H1 (cell line): ENCODE data around the gene ZBTB20. TPM values are rescaled to one million over a fixed set of nuclear protein-coding genes. Genes with fewer than 3 reads are reported as not detected.

Source experiments
- CTCF ChIA-PET: fragments of 300-600 bp; sonication (Branson Sonifier 250); formaldehyde crosslinking; loops from one replicate; lab custom pipeline; 2021; ENCODE audit not compliant: partially characterized antibody; lab: Charles Lee
- POLR2A ChIA-PET: fragments of 300-600 bp; sonication (Branson Sonifier 250); formaldehyde crosslinking; loops from one replicate; lab custom pipeline; 2021; ENCODE audit warnings: inconsistent platforms; ENCODE audit not compliant: partially characterized antibody; lab: Charles Lee
- DNase-seq, 2 experiments: peaks; one replicate each; pipeline versions ENCODE4 v3.0.0 to v3.0.0-alpha.2; 2010 to 2022; ENCODE audit warnings: low spot score in 2 of 2, low read depth in 1 of 2, mixed read lengths in 1 of 2
- FAIRE-seq: peaks from 2 replicates; lab custom pipeline; 2011; peaks lifted over from hg19 to GRCh38; lab: Jason Lieb, UNC
- H2AFZ ChIP-seq: 2 replicates; pipeline ENCODE4 v1.8.1; 2012; ENCODE audit warnings: low read length, inconsistent platforms
- H2AK5ac ChIP-seq: 2 replicates; pipeline ENCODE4 v1.6.1; 2013; ENCODE audit warnings: low read depth, low read length
- H2BK120ac ChIP-seq: replicated peaks from 2 replicates; pipeline ENCODE3; 2013; ENCODE audit warnings: low read depth, low read length, inconsistent platforms
- H2BK12ac ChIP-seq: 2 replicates; pipeline ENCODE4 v1.6.1; 2013; ENCODE audit warnings: low read depth, low read length
- H2BK15ac ChIP-seq: 2 replicates; pipeline ENCODE4 v1.6.1; 2013; ENCODE audit warnings: low read length
- H2BK20ac ChIP-seq: 2 replicates; pipeline ENCODE4 v1.6.1; 2013; ENCODE audit warnings: low read length
- H2BK5ac ChIP-seq: 2 replicates; pipeline ENCODE4 v1.6.1; 2013; ENCODE audit warnings: low read depth, low read length
- H3K14ac ChIP-seq: 2 replicates; pipeline ENCODE4 v1.6.1; 2013; ENCODE audit warnings: inconsistent platforms; ENCODE audit not compliant: insufficient read length
- H3K18ac ChIP-seq: 2 replicates; pipeline ENCODE4 v1.6.1; 2013; ENCODE audit warnings: low read length; ENCODE audit errors: extremely low read depth
- H3K23ac ChIP-seq: 2 replicates; pipeline ENCODE4 v1.6.1; 2013; ENCODE audit warnings: inconsistent platforms; ENCODE audit not compliant: insufficient read length
- H3K23me2 ChIP-seq: 2 replicates; pipeline ENCODE4 v1.6.1; 2013; ENCODE audit warnings: low read depth, low read length
- H3K27ac ChIP-seq: 2 replicates; pipeline ENCODE4 v1.6.1; 2011; ENCODE audit warnings: low read depth, low read length, inconsistent platforms
- H3K27me3 ChIP-seq, 4 experiments: replicated peaks in 1 of 4; 1 replicate in 1 of 4; 2 replicates in 3 of 4; pipeline versions ENCODE4 v1.6.1 to v1.8.1; 2011 to 2013; ENCODE audit warnings: low read length in 3 of 4, mild to moderate bottlenecking in 3 of 4, inconsistent platforms in 2 of 4, mixed read lengths in 2 of 4, moderate library complexity in 1 of 4; ENCODE audit not compliant: control insufficient read depth in 3 of 4, insufficient read depth in 3 of 4; ENCODE audit errors: extremely low read depth in 1 of 4
- H3K36me3 ChIP-seq, 4 experiments: 2 replicates each; pipeline versions ENCODE4 v1.6.1 to v1.8.1; 2011 to 2013; ENCODE audit warnings: mild to moderate bottlenecking in 4 of 4, low read length in 3 of 4, moderate library complexity in 2 of 4, control low read depth in 1 of 4, inconsistent platforms in 1 of 4; ENCODE audit not compliant: insufficient read depth in 4 of 4, control insufficient read depth in 2 of 4
- H3K4ac ChIP-seq: replicated peaks from 2 replicates; pipeline ENCODE3; 2013; ENCODE audit warnings: low read length, low read depth, mixed read lengths, inconsistent platforms; ENCODE audit not compliant: insufficient read length
- H3K4me1 ChIP-seq, 4 experiments: replicated peaks in 1 of 4; 1 replicate in 1 of 4; 2 replicates in 3 of 4; pipeline versions ENCODE4 v1.6.1 to v1.8.1; 2011 to 2013; ENCODE audit warnings: low read length in 3 of 4, inconsistent platforms in 2 of 4, mixed read lengths in 1 of 4; ENCODE audit not compliant: insufficient read depth in 4 of 4, control insufficient read depth in 3 of 4
- H3K4me2 ChIP-seq, 2 experiments: 2 replicates each; pipeline versions ENCODE4 v1.6.1 to v1.8.1; 2011 to 2013; ENCODE audit warnings: low read depth in 2 of 2, low read length in 2 of 2, control low read depth in 1 of 2, inconsistent platforms in 1 of 2, mild to moderate bottlenecking in 1 of 2; ENCODE audit not compliant: insufficient read depth in 1 of 2
- H3K4me3 ChIP-seq, 4 experiments: fragments of 200-600, 300-600 bp in 1 of 4; sonication (generic), shearing (Covaris generic), sonication (Bioruptor Twin) in 1 of 4; 2 replicates each; pipeline versions ENCODE4 v1.5.1 to v1.8.1; 2011 to 2016; ENCODE audit warnings: low read length in 4 of 4, low read depth in 3 of 4, control low read depth in 2 of 4, inconsistent platforms in 2 of 4, mild to moderate bottlenecking in 2 of 4, mixed read lengths in 1 of 4, moderate library complexity in 1 of 4; ENCODE audit not compliant: insufficient read depth in 2 of 4; ENCODE audit errors: extremely low read depth in 1 of 4
- H3K56ac ChIP-seq: replicated peaks from 2 replicates; pipeline ENCODE3; 2013; ENCODE audit warnings: low read depth, mild to moderate bottlenecking, mixed read lengths, low read length, inconsistent platforms; ENCODE audit not compliant: insufficient read length
- H3K79me1 ChIP-seq: 2 replicates; pipeline ENCODE4 v1.6.1; 2013; ENCODE audit warnings: low read depth, low read length, control low read depth
- H3K79me2 ChIP-seq, 2 experiments: 2 replicates each; pipeline versions ENCODE4 v1.6.1 to v1.8.1; 2012 to 2013; ENCODE audit warnings: low read length in 2 of 2, mild to moderate bottlenecking in 2 of 2, inconsistent platforms in 1 of 2; ENCODE audit not compliant: insufficient read depth in 2 of 2, control insufficient read depth in 1 of 2
- H3K9ac ChIP-seq, 4 experiments: replicated peaks in 1 of 4; 1 replicate in 1 of 4; 2 replicates in 3 of 4; pipeline versions ENCODE4 v1.6.1 to v1.8.1; 2011 to 2013; ENCODE audit warnings: low read depth in 3 of 4, low read length in 3 of 4, control low read depth in 2 of 4, mild to moderate bottlenecking in 2 of 4, moderate library complexity in 2 of 4, inconsistent platforms in 1 of 4; ENCODE audit errors: extremely low read depth in 1 of 4
- H3K9me3 ChIP-seq, 2 experiments: 2 replicates each; pipeline versions ENCODE4 v1.6.1 to v1.8.1; 2012 to 2013; ENCODE audit warnings: mild to moderate bottlenecking in 2 of 2, moderate library complexity in 2 of 2, control low read depth in 1 of 2, inconsistent platforms in 1 of 2, low read depth in 1 of 2, low read length in 1 of 2, mixed read lengths in 1 of 2; ENCODE audit not compliant: insufficient read depth in 2 of 2
- H4K20me1 ChIP-seq, 2 experiments: replicated peaks in 1 of 2; 2 replicates each; pipeline versions ENCODE3 to v1.8.1; 2011 to 2013; ENCODE audit warnings: inconsistent platforms in 2 of 2, low read length in 2 of 2, mild to moderate bottlenecking in 1 of 2; ENCODE audit not compliant: insufficient read depth in 2 of 2, control insufficient read depth in 1 of 2
- H4K5ac ChIP-seq: 2 replicates; pipeline ENCODE4 v1.6.1; 2013; ENCODE audit warnings: low read length, low read depth, mixed read lengths, inconsistent platforms; ENCODE audit not compliant: insufficient read length
- H4K8ac ChIP-seq: 2 replicates; pipeline ENCODE4 v1.8.0; 2013; ENCODE audit warnings: mild to moderate bottlenecking, moderate library complexity, low read length, inconsistent platforms; ENCODE audit not compliant: insufficient read depth; ENCODE audit errors: extremely low read depth
- H4K91ac ChIP-seq: replicated peaks from 2 replicates; pipeline ENCODE3; 2013; ENCODE audit warnings: low read length, mixed read lengths, inconsistent platforms; ENCODE audit not compliant: insufficient read length
- ATF3 ChIP-seq: IDR thresholded peaks from 2 replicates; pipeline ENCODE4 v1.6.1; 2011; ENCODE audit warnings: low read depth, mild to moderate bottlenecking, low read length; ENCODE audit not compliant: insufficient read depth
- FOSL1 ChIP-seq: IDR thresholded peaks from 2 replicates; pipeline ENCODE4 v1.6.1; 2011; ENCODE audit warnings: mild to moderate bottlenecking, low read depth, low read length, moderate library complexity; ENCODE audit not compliant: insufficient read depth
- GABPA ChIP-seq: IDR thresholded peaks from 2 replicates; pipeline ENCODE4 v1.6.1; 2011; ENCODE audit warnings: mild to moderate bottlenecking, low read length, moderate library complexity, borderline replicate concordance; ENCODE audit not compliant: insufficient read depth
- NANOG ChIP-seq: IDR thresholded peaks from 2 replicates; pipeline ENCODE4 v1.6.1; 2011; ENCODE audit warnings: low read length, low read depth, mild to moderate bottlenecking, inconsistent platforms; ENCODE audit not compliant: insufficient read depth, poor library complexity, severe bottlenecking
- POLR2A ChIP-seq, 2 experiments: IDR thresholded peaks; 1 replicate in 1 of 2; 2 replicates in 1 of 2; pipeline ENCODE4 v1.6.1; 2011; ENCODE audit warnings: low read depth in 2 of 2, low read length in 2 of 2, mild to moderate bottlenecking in 2 of 2; ENCODE audit errors: control extremely low read depth in 1 of 2
- POLR2AphosphoS5 ChIP-seq: IDR thresholded peaks from 2 replicates; pipeline ENCODE4 v1.6.1; 2011; ENCODE audit warnings: low read depth, low read length
- POU5F1 ChIP-seq: IDR thresholded peaks from 2 replicates; pipeline ENCODE4 v1.6.1; 2011; ENCODE audit warnings: low read depth, mild to moderate bottlenecking, low read length, moderate library complexity
- RNF2 ChIP-seq: fragments of 200-900, 300-1000 bp; sonication (generic); IDR thresholded peaks from 2 replicates; pipeline ENCODE4 v1.7.1; 2016; ENCODE audit warnings: borderline replicate concordance, low read depth, mild to moderate bottlenecking, antibody characterized with exemption, low read length; ENCODE audit not compliant: poor library complexity, severe bottlenecking; ENCODE audit errors: missing control alignments
- SP1 ChIP-seq: IDR thresholded peaks from 2 replicates; pipeline ENCODE4 v1.6.1; 2011; ENCODE audit warnings: low read depth, low read length
- SP4 ChIP-seq: IDR thresholded peaks from 2 replicates; pipeline ENCODE4 v1.6.1; 2012; ENCODE audit warnings: low read length, inconsistent platforms
- TAF7 ChIP-seq: optimal IDR thresholded peaks from 2 replicates; pipeline ENCODE3; 2011; ENCODE audit warnings: low read depth, mild to moderate bottlenecking, inconsistent platforms, low read length, moderate library complexity, borderline replicate concordance
- YY1 ChIP-seq: IDR thresholded peaks from 2 replicates; pipeline ENCODE4 v1.6.1; 2011; ENCODE audit warnings: low read depth, mild to moderate bottlenecking, low read length
- WGBS, 2 experiments: shearing (Covaris generic) in 1 of 2; methylation state at CpG; one replicate each; pipeline versions ENCODE4 v1.1.6 to v1.1.7; 2013 to 2015; ENCODE audit warnings: low lambda C conversion rate in 2 of 2, mixed read lengths in 2 of 2, inconsistent platforms in 1 of 2, low coverage in 1 of 2, missing lambda C conversion rate in 1 of 2; ENCODE audit not compliant: insufficient replicate concordance in 2 of 2, insufficient coverage in 1 of 2, insufficient read length in 1 of 2; ENCODE audit errors: extremely low coverage in 1 of 2, missing lambda C conversion rate in 1 of 2; 5-methylcytosine and 5-hydroxymethylcytosine counted together
- polyA plus RNA-seq, 7 experiments: library from polyadenylated mRNA; depleted of rRNA in 3 of 7; stranded (reverse) in 5 of 7; unstranded in 2 of 7; fragments of >200 nt in 5 of 7; fragments of 200-250 nt in 2 of 7; gene quantifications; 1 replicate in 5 of 7; 2 replicates in 1 of 7; 4 replicates in 1 of 7; pipeline versions ENCODE4 v1.2.1 to v1.2.3, GENCODE V29; 2011 to 2013; ENCODE audit warnings: missing spikeins in 2 of 7, mixed read lengths in 2 of 7
- total RNA-seq: library from RNA; stranded (reverse); fragmentation: NEBNext Ultra II Directional; extraction: Animal tissue kit (Norgen Biotek cat#: 25700); gene quantifications from 2 replicates; pipeline ENCODE4 v1.2.1, GENCODE V29; 2021

Gene ZBTB20
- total and polyA plus RNA-seq, 2 of the 8 experiments (the other 6 are each of a cell fraction or from before 2014, with no cell fraction given), result 0.35 to 1.3 TPM

- H3K23me2 ChIP-seq, result no peaks in the 10 kb centered on the region
- H4K8ac ChIP-seq, result no peak overlapping the region
- no peak overlapping the region for H3K9ac ChIP-seq
- no peak overlapping the region for H2BK15ac ChIP-seq
- DNase-seq, result no peak
- H3K14ac ChIP-seq, result no peak overlapping the region
- no peaks in the 10 kb centered on the region for H3K36me3 ChIP-seq
- H3K4ac ChIP-seq, result no peak overlapping the region
- no peak overlapping the region for H2BK5ac ChIP-seq
- H3K4me1 ChIP-seq, result no peaks in the 10 kb centered on the region
- no peaks in the 10 kb centered on the region for H3K79me2 ChIP-seq
- H3K18ac ChIP-seq, result no peak overlapping the region
- no peaks in the 10 kb centered on the region for H4K20me1 ChIP-seq
- H2BK20ac ChIP-seq, result no peak overlapping the region
- no peak overlapping the region for H2BK12ac ChIP-seq
- WGBS, 2 experiments, result 90% methylated on average over 5 of the region's 5 CpGs; no CpG with 5 or more reads in 1 of the 2 experiments
- no peak overlapping the region for H4K5ac ChIP-seq
- ChIA-PET CTCF (interaction anchor here (0.6 to 1.3 kb wide), 3 partner anchors 25 to 325 kb away, joined by 3 read pairs; no protein-coding TSS in a partner anchor), POLR2A (no interaction called here)
- no peak overlapping the region for H2AK5ac ChIP-seq
- H3K79me1 ChIP-seq, result no peaks in the 10 kb centered on the region
- no peak overlapping the region for H3K4me2 ChIP-seq
- H4K91ac ChIP-seq, result no peak overlapping the region
- no peak overlapping the region for H3K27ac ChIP-seq
- no peaks in the 10 kb centered on the region for H3K27me3 ChIP-seq
- no peaks in the 10 kb centered on the region for H3K9me3 ChIP-seq
- H3K23ac ChIP-seq, result no peak overlapping the region
- H2BK120ac ChIP-seq, result no peak overlapping the region
- H3K4me3 ChIP-seq, result no peak overlapping the region
- no peak overlapping the region for H3K56ac ChIP-seq
- no peak overlapping the region for H2AFZ ChIP-seq
- no peak for FAIRE-seq
- no peak for TF ChIP-seq GABPA
- TF ChIP-seq POU5F1, result no peak
- TF ChIP-seq NANOG, result no peak
- TF ChIP-seq YY1, result no peak
- no peak for TF ChIP-seq POLR2A (IDR thresholded peaks at IDR 0.05; ENCODE audit: control extremely low read depth in 1 of 2, low read depth in 2 of 2, low read length in 2 of 2)
- no peak for TF ChIP-seq TAF7
- TF ChIP-seq SP1, result no peak
- TF ChIP-seq SP4, result no peak
- no peak for TF ChIP-seq FOSL1
- no peak for TF ChIP-seq ATF3
- TF ChIP-seq RNF2, result no peak
- TF ChIP-seq POLR2AphosphoS5, result no peak
Observed at GRCh38 chr3:114743746-114744485, 403.2 kb downstream of the ZBTB20 start.
